Lower lobe of right lung (tissue), 2 donors: ENCODE results near the gene LMF2. TPM values are rescaled to one million over a fixed set of nuclear protein-coding genes. Genes with fewer than 3 reads are reported as not detected.

Experiments
- ATAC-seq, 2 donors: fragments of 200-7000 bp; cut with Tn5 transposase; one replicate each; pipeline ENCODE4 v1.9.1; 2020 to 2022; ENCODE audit warnings: mild to moderate bottlenecking in 2 of 2, moderate library complexity in 2 of 2
- DNase-seq: peaks from one replicate; pipeline ENCODE4 v3.0.0-alpha.2; 2020
- H3K27ac ChIP-seq: fragments of 200-600 bp; one replicate; pipeline ENCODE4 v1.8.0; 2022
- H3K27me3 ChIP-seq: fragments of 200-600 bp; one replicate; pipeline ENCODE4 v1.8.0; 2022; ENCODE audit warnings: low read depth
- H3K36me3 ChIP-seq: fragments of 200-600 bp; one replicate; pipeline ENCODE4 v1.8.0; 2022; ENCODE audit warnings: mild to moderate bottlenecking
- H3K4me1 ChIP-seq: fragments of 200-600 bp; one replicate; pipeline ENCODE4 v1.8.0; 2022
- H3K4me3 ChIP-seq: fragments of 200-600 bp; one replicate; pipeline ENCODE4 v1.8.0; 2022; ENCODE audit warnings: mild to moderate bottlenecking
- H3K9me3 ChIP-seq: fragments of 200-600 bp; one replicate; pipeline ENCODE4 v1.8.0; 2022
- intact Hi-C: fragments of 100-400 bp; cut with DNase I; formaldehyde crosslinking; loops from one replicate; pipeline ENCODE4 v1.11.0; 2022
- total RNA-seq: library from RNA; stranded (reverse); fragmentation: NEBNext Ultra II Directional; extraction: Animal tissue kit (Norgen Biotek cat#: 25700); gene quantifications from one replicate; pipeline ENCODE4 v1.2.1, GENCODE V29; 2021
- TF ChIP-seq, protein P1 (sequence below): fragments of 200-600 bp; IDR thresholded peaks from one replicate; pipeline ENCODE4 v1.8.0; 2022; ENCODE audit warnings: antibody characterized with exemption, mild to moderate bottlenecking
- donor health status: DM: no; HTN: yes; CAD: no; lungs with severe emphysema.

The LMF2 gene
- total RNA-seq, 1 donor from 2014 or later: 58.8 TPM

DNA sequence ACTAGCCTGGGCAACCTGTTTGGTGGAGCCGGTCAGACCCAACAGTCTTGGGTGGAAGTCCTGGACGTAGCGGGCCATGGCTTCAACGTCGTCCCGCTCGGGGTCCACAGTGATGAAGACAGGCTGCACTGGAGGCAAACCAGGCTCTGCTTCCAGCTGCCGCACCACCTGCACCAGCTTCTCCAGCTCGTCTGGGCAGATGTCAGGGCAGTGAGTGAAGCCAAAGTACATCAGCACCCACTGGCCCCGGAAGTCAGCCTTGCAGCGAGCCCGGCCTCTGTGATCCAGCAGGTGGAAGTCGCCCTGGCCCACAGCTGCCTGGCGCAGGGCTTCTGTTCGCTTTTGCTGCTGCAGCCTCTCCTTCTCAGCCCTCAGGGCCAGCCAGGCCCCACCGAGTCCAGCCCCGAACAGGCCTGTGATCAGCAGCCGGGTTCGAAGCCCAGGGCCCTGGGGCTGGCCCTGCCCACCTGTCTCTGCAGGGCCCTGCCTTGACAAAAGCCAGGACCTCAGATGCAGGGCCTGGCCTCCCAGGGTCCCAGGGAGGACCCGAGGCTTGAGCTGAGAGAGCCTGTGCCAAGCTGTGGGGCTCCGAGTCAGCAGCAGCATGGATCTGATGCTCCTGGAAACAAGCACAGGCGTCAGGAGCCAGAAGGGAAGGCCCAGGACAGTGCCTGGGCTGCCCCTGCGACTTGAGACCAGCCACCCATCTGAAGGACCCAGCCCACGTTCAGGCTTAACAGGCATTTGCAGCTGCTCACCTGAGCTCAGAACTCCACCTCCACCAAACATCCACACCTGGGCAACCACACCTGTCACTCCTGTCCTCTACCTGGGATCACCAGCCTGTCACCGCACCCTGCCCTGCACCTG, 16.5 kb upstream of the LMF2 start:
- TF ChIP-seq, protein P1, sequence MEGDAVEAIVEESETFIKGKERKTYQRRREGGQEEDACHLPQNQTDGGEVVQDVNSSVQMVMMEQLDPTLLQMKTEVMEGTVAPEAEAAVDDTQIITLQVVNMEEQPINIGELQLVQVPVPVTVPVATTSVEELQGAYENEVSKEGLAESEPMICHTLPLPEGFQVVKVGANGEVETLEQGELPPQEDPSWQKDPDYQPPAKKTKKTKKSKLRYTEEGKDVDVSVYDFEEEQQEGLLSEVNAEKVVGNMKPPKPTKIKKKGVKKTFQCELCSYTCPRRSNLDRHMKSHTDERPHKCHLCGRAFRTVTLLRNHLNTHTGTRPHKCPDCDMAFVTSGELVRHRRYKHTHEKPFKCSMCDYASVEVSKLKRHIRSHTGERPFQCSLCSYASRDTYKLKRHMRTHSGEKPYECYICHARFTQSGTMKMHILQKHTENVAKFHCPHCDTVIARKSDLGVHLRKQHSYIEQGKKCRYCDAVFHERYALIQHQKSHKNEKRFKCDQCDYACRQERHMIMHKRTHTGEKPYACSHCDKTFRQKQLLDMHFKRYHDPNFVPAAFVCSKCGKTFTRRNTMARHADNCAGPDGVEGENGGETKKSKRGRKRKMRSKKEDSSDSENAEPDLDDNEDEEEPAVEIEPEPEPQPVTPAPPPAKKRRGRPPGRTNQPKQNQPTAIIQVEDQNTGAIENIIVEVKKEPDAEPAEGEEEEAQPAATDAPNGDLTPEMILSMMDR: no peak
- intact Hi-C loops: no loop called here
- no peaks in the 10 kb centered on the region for H3K9me3 ChIP-seq
- H3K4me3 ChIP-seq: peak overlapping the region; percentile 79
- peaks cover 51% of the 10 kb centered on the region for H3K36me3 ChIP-seq
- H3K4me1 ChIP-seq: peaks cover 41% of the 10 kb centered on the region
- DNase-seq (no peak), ATAC-seq (no peak)
- H3K27ac ChIP-seq: no peak overlapping the region
- H3K27me3 ChIP-seq: no peaks in the 10 kb centered on the region

DNA sequence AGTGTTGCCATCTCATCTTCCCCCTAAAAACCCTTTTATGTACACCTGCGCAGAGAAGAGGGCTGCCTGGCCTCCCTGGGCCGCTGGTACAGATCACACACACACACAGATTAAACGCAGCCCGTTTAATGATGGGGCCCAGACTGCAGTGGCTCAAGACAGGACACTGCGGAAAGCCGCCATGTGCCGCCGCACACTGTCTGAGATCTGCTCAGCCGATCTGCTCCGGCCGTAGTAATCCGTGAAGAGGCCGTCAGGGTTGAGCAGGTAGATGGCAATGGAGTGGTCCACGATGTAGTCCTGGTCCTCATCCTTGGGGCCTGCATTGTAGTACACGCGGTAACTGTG, 15.9 kb upstream of the LMF2 start:
- DNase-seq: no peak
- ATAC-seq: no peak
- Histone ChIP-seq H3K4me3 (no peak overlapping the region), H3K27ac (no peak overlapping the region), H3K27me3 (no peaks in the 10 kb centered on the region), H3K4me1 (peaks cover 35% of the 10 kb centered on the region), H3K36me3 (peaks cover 57% of the 10 kb centered on the region), H3K9me3 (no peaks in the 10 kb centered on the region)
- TF ChIP-seq, protein P1: no peak
- intact Hi-C loops: no loop called here

DNA sequence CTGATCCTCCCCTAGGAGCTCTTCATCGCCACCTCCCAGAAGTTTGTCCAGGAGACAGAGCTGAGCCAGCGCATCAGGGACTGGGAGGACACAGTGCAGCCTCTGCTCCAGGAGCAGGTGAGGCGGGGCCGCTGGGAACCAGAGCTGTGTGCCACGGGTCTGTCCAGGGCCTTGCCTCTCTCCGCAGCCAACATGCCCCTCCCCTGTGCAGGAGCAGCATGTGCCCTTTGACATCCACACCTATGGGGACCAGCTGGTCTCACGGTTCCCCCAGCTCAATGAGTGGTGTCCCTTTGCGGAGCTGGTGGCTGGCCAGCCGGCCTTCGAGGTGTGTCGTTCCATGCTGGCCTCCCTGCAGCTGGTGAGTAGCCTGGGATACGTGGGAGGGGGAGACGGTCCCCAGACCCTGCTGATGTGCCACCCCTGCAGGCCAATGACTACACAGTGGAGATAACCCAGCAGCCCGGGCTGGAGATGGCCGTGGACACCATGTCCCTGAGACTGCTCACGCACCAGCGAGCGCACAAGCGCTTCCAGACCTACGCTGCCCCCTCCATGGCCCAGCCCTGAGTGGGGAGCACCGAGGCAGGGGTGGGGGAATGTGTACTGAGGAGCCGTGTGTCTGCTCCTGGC, 15.4 kb upstream of the LMF2 start:
- no peak overlapping the region for H3K4me3 ChIP-seq
- DNase-seq: no peak
- TF ChIP-seq, protein P1: no peak
- peaks cover 62% of the 10 kb centered on the region for H3K36me3 ChIP-seq
- no peaks in the 10 kb centered on the region for H3K27me3 ChIP-seq
- ATAC-seq: no peak
- H3K27ac ChIP-seq: no peak overlapping the region
- no peaks in the 10 kb centered on the region for H3K9me3 ChIP-seq
- H3K4me1 ChIP-seq: peaks cover 30% of the 10 kb centered on the region
- intact Hi-C loops: no loop called here

DNA sequence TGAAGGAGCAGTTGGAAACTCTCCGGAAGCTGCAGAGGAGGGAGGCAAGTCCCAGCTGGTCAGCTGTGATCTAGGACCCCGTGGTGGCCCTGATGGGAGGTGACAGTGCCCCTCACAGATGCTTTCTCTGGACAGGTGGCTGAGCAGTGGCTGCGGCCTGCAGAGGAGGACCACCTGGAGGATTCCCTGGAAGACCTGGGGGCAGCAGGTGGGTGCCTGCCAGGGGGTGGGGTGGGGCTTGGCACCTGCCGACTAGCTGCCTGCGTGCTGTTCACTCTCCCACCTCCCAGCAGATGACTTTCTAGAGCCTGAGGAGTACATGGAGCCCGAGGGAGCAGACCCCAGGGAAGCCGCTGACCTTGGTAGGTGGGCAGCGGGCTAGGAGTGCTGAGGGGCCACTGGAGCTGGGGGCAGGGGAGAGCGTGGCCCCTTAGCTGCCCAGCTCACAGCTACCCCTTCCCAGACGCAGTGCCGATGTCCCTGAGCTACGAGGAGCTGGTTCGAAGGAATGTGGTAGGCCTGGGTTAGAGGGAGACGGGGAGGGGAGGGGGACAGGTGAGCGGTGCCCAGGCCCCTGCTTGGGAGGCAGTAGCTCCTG, 14.8 kb upstream of the LMF2 start:
- intact Hi-C loops: no loop called here
- ATAC-seq: no peak
- no peak for DNase-seq
- Histone ChIP-seq H3K27me3 (no peaks in the 10 kb centered on the region), H3K4me1 (peaks cover 24% of the 10 kb centered on the region), H3K4me3 (no peak overlapping the region), H3K36me3 (peaks cover 68% of the 10 kb centered on the region), H3K9me3 (no peaks in the 10 kb centered on the region), H3K27ac (no peak overlapping the region)
- TF ChIP-seq, protein P1: no peak

DNA sequence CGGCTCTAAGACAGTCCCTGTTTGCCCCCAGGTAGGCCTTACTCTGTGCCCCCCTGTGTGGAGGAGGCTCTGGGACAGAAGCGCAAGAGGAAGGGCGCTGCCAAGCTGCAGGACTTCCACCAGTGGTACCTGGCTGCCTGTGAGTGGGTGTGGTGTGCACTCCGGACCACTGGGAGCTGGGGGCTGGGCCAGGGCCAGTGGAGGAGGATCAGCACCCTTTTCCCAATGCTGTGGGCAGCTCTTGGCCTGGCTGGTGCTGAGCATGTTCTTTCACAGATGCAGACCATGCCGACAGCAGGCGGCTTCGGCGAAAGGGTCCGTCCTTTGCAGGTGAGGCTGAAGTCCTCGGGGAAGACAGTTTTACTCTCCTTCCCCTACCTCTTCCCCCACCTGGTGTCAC, 14.2 kb upstream of the LMF2 start:
- intact Hi-C loops: no loop called here
- no peak overlapping the region for H3K27ac ChIP-seq
- no peaks in the 10 kb centered on the region for H3K27me3 ChIP-seq
- no peak overlapping the region for H3K4me3 ChIP-seq
- peaks cover 74% of the 10 kb centered on the region for H3K36me3 ChIP-seq
- H3K9me3 ChIP-seq: no peaks in the 10 kb centered on the region
- no peak for ATAC-seq
- peaks cover 18% of the 10 kb centered on the region for H3K4me1 ChIP-seq
- DNase-seq: no peak
- TF ChIP-seq, protein P1: no peak
